Smooth muscle cell (in vitro differentiated cells): ENCODE measurements around the gene TTC7B. TPM values are rescaled to one million over a fixed set of nuclear protein-coding genes. Genes with fewer than 3 reads are reported as not detected.
"Not testable (repeated sequence)": the region's sequence is repeated elsewhere in the genome, so short reads cannot be mapped to it uniquely, and the experiment has no call there.

ENCODE experiments used
- DNase-seq: peaks from one replicate; lab custom pipeline; 2025; ENCODE audit not compliant: unreplicated experiment; lab: John Stamatoyannopoulos, UW
- H2AFZ ChIP-seq: fragments of 200-600 bp; sonication (generic); 2 replicates; pipeline ENCODE4 v1.6.0; 2016; ENCODE audit warnings: antibody characterized with exemption, low read depth, mild to moderate bottlenecking
- H3F3A ChIP-seq: fragments of 200-600 bp; sonication (generic); 2 replicates; pipeline ENCODE4 v1.6.0; 2017; ENCODE audit warnings: antibody characterized with exemption, low read depth
- H3K27ac ChIP-seq: fragments of 200-600 bp; sonication (generic); 2 replicates; pipeline ENCODE4 v1.5.1; 2016; ENCODE audit warnings: low read depth, mild to moderate bottlenecking
- H3K27me3 ChIP-seq: fragments of 200-600 bp; sonication (generic); 2 replicates; pipeline ENCODE4 v1.6.1; 2016; ENCODE audit warnings: low read depth, mild to moderate bottlenecking
- H3K36me3 ChIP-seq: fragments of 200-600 bp; sonication (generic); 2 replicates; pipeline ENCODE4 v1.5.1; 2016; ENCODE audit warnings: low read depth
- H3K4me1 ChIP-seq: fragments of 200-600 bp; sonication (generic); 2 replicates; pipeline ENCODE4 v1.5.1; 2016; ENCODE audit warnings: low read depth
- H3K4me2 ChIP-seq: fragments of 200-600 bp; sonication (generic); 2 replicates; pipeline ENCODE4 v1.6.0; 2016; ENCODE audit warnings: mild to moderate bottlenecking
- H3K4me3 ChIP-seq: fragments of 200-600 bp; sonication (generic); 2 replicates; pipeline ENCODE4 v1.5.1; 2016; ENCODE audit warnings: mild to moderate bottlenecking
- H3K79me2 ChIP-seq: fragments of 200-600 bp; sonication (generic); 2 replicates; pipeline ENCODE4 v1.6.0; 2016; ENCODE audit warnings: low read depth, mild to moderate bottlenecking
- H3K9ac ChIP-seq: fragments of 200-600 bp; sonication (generic); 2 replicates; pipeline ENCODE4 v1.6.0; 2016; ENCODE audit warnings: low read depth
- H3K9me3 ChIP-seq: fragments of 200-600 bp; sonication (generic); replicated peaks from 2 replicates; pipeline ENCODE4 v1.5.1; 2016; ENCODE audit warnings: low read depth
- H4K20me1 ChIP-seq: fragments of 200-600 bp; sonication (generic); 2 replicates; pipeline ENCODE4 v1.6.0; 2016; ENCODE audit warnings: low read depth
- WGBS: methylation state at CpG from one replicate; pipeline ENCODE4 v1.1.7; 2016; ENCODE audit warnings: low lambda C conversion rate; 5-methylcytosine and 5-hydroxymethylcytosine counted together
- polyA plus RNA-seq: library from polyadenylated mRNA; unstranded; fragments of >200 nt; fragmentation: Nextera tagmentation; extraction: Ambion mirVana; gene quantifications from 2 replicates; pipeline ENCODE4 v1.2.1, GENCODE V29; 2016
- total RNA-seq: library from RNA; depleted of rRNA; stranded (reverse); fragments of >200 nt; gene quantifications from 2 replicates; pipeline ENCODE4 v1.2.3, GENCODE V29; 2014
- TF ChIP-seq, protein P1 (sequence below): fragments of 200-600 bp; sonication (generic); IDR thresholded peaks from 2 replicates; pipeline ENCODE4 v1.5.1; 2017; ENCODE audit warnings: borderline replicate concordance, mild to moderate bottlenecking, antibody characterized with exemption; ENCODE audit not compliant: insufficient read depth, poor library complexity, severe bottlenecking

TTC7B gene
- total and polyA plus RNA-seq, 2 experiments from 2014 or later: 22.1 to 54.1 TPM

DNA sequence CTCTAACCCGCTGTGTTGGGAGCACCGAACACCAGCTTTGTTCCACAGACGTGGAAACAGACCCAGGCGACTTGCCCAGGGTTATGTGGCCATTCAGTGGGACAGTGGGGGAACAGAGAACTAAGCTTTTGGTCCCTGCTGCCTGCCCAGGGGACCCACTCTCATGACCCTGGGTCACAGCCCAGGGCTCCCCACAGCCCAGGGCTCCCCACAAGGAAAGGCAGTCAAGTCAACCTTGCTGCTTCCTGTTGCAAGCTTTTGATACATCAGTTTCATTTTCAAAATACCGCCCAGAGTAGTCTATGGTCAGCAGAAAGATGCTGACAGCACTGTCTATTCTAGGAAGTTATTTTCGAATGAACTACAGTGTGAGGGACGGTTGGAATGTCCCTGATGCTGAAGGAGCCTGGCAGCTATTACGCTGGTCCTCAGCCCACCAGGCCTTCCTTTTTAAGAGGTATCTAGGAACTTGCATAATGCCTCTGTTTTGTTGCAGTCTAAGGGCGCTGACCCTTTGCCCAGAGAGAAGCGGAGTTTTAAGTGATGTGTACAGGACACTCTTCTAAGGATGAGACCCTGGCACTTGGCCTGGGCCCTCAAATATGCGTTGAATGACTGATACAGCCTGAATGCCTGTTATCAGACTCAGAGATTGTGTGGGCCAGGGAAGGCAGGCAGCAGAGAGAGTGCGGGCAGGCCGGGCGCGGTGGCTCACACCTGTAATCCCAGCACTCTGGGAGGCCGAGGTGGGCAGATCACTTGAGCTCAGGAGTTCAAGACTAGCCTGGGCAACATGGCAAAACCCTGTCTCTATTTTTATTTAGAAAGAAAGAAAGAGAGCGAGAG is 12.6 kb upstream of the TTC7B start:
- no peaks in the 10 kb centered on the region for H3K79me2 ChIP-seq
- H3K4me1 ChIP-seq: peaks cover 3% of the 10 kb centered on the region
- H3K4me3 ChIP-seq: peak overlapping the region; percentile 36
- no peaks in the 10 kb centered on the region for H3K27me3 ChIP-seq
- DNase-seq: no peak
- H3K27ac ChIP-seq: no peak overlapping the region
- H3K36me3 ChIP-seq: no peaks in the 10 kb centered on the region
- H3K4me2 ChIP-seq: peak overlapping the region; percentile 89
- peaks cover 4% of the 10 kb centered on the region for H3K9me3 ChIP-seq
- no peaks in the 10 kb centered on the region for H3F3A ChIP-seq
- no peaks in the 10 kb centered on the region for H4K20me1 ChIP-seq
- 90% methylated on average over 17 of the region's 17 CpGs for WGBS
- TF ChIP-seq, protein P1, sequence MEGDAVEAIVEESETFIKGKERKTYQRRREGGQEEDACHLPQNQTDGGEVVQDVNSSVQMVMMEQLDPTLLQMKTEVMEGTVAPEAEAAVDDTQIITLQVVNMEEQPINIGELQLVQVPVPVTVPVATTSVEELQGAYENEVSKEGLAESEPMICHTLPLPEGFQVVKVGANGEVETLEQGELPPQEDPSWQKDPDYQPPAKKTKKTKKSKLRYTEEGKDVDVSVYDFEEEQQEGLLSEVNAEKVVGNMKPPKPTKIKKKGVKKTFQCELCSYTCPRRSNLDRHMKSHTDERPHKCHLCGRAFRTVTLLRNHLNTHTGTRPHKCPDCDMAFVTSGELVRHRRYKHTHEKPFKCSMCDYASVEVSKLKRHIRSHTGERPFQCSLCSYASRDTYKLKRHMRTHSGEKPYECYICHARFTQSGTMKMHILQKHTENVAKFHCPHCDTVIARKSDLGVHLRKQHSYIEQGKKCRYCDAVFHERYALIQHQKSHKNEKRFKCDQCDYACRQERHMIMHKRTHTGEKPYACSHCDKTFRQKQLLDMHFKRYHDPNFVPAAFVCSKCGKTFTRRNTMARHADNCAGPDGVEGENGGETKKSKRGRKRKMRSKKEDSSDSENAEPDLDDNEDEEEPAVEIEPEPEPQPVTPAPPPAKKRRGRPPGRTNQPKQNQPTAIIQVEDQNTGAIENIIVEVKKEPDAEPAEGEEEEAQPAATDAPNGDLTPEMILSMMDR: no peak
- H2AFZ ChIP-seq: peak overlapping the region; percentile 94
- peak overlapping the region; percentile 16 for H3K9ac ChIP-seq

DNA sequence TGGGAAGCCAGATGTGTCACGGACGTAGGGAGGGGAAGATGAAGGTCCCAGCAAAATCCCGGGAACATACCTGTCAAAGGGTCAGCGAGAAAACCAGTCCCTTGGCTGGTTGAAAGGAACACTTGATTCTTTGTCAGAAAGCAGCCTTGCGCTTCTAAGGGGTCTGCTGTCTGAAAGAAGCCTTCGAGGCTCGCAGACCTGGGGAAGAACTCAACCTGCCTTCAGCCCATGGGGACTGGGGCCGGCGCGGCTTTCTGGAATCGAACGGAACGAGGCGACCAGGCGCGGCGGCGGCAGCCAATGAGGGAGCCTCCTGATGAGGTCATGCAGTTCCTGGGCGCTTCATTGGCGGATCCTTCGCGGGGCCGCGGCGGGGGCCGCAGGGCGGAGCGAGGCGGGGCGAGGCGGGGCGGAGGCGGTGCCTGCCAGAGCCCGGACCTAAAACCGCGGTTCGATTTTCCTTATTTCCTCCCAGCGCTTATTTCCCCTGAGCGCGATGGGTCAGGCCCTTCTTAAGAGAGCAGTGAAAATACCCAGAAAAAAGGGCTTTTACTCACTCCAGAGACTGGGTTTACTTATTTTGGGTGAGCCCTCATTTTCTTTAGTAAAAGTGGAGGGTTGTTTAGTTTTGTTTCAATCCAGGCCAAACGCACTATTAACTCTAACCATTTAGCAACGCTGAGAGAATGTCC is 11.8 kb upstream of the TTC7B start:
- 9% methylated on average over 42 of the region's 42 CpGs for WGBS
- no peak overlapping the region for H3K27ac ChIP-seq
- peak overlapping the region; percentile 16 for H3K9ac ChIP-seq

DNA sequence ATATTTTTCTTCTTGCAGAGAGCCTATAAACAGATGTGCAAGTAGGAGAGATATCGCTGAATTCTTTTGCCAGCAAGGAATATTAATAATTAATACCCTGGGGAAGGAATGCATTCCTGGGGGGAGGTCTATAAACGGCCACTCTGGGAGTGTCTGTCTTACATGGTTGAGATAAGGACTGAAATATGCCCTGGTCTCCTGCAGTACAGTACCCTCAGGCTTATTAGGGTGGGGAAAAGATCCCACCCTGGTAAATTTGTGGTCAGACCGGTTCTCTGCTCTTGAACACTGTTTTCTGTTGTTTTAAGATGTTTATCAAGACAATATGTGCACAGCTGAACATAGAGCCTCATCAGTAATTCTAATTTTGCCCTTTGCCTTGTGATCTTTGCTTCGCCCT is 7.3 kb upstream of the TTC7B start:
- not testable (repeated sequence) for H4K20me1 ChIP-seq, H3K79me2 ChIP-seq, DNase-seq, H3K27ac ChIP-seq, H3K9me3 ChIP-seq, H3K9ac ChIP-seq, H3K4me2 ChIP-seq, H3K36me3 ChIP-seq, H3K4me1 ChIP-seq, H3K27me3 ChIP-seq, H3F3A ChIP-seq, H3K4me3 ChIP-seq, H2AFZ ChIP-seq
- WGBS: 78% methylated on average over 4 of the region's 4 CpGs

More for the DNA sequence above, 11.8 kb upstream of the TTC7B start:
- H3F3A ChIP-seq: no peaks in the 10 kb centered on the region
- H2AFZ ChIP-seq: peak overlapping the region; percentile 94
- no peaks in the 10 kb centered on the region for H4K20me1 ChIP-seq
- peaks cover 3% of the 10 kb centered on the region for H3K4me1 ChIP-seq
- no peaks in the 10 kb centered on the region for H3K36me3 ChIP-seq
- TF ChIP-seq, protein P1: no peak
- DNase-seq: peak; percentile 70
- no peaks in the 10 kb centered on the region for H3K79me2 ChIP-seq
- no peaks in the 10 kb centered on the region for H3K27me3 ChIP-seq
- H3K9me3 ChIP-seq: peaks cover 4% of the 10 kb centered on the region
- peak overlapping the region; percentile 36 for H3K4me3 ChIP-seq
- peak overlapping the region; percentile 89 for H3K4me2 ChIP-seq

DNA sequence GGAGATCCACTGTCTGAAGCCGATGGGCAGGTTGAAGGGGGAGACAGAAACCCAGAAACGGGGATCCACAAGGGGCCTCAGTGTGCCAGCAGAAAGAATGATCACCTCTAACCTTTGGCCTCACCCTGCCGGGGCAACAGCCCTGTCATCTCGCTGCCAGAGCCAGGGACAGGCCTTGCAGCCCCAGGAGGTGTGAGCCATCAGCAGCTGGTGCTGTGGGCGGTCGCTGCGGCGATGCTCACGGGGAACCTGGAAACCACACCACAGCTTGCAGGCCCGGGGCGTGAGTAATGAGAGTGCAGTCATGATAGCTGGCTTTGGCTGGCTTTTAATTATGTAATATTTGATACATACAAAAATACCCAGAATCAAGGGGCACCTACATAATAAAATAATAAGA is 4.7 kb upstream of the TTC7B start:
- Histone ChIP-seq H3K9me3 (peaks cover 4% of the 10 kb centered on the region), H4K20me1 (no peaks in the 10 kb centered on the region), H3K4me1 (no peaks in the 10 kb centered on the region), H3K4me3 (no peak overlapping the region), H2AFZ (no peak overlapping the region), H3K36me3 (no peaks in the 10 kb centered on the region), H3K27me3 (no peaks in the 10 kb centered on the region), H3K4me2 (no peak overlapping the region), H3K79me2 (no peaks in the 10 kb centered on the region), H3K9ac (no peak overlapping the region), H3K27ac (no peak overlapping the region), H3F3A (no peaks in the 10 kb centered on the region)
- TF ChIP-seq, protein P1: no peak
- DNase-seq: no peak
- 52% methylated on average over 11 of the region's 11 CpGs for WGBS
